ENCODE results near the gene CKAP2L.

GRCh38 chr2:112779598-112779997, 15.2 kb upstream of the CKAP2L start:
- TF ChIP-seq EP300 (IDR thresholded peaks at IDR 0.05; ENCODE audit: borderline replicate concordance) = no peak
- no peak for TF ChIP-seq TCF12 (IDR thresholded peaks at IDR 0.05; ENCODE audit: low read depth)
- no peak for TF ChIP-seq MAX (IDR thresholded peaks at IDR 0.05)
- no peak for TF ChIP-seq ZBTB7A (IDR thresholded peaks at IDR 0.05; ENCODE audit: low read depth)
- TF ChIP-seq REST (IDR thresholded peaks at IDR 0.05; ENCODE audit: low read depth) = no peak
- TF ChIP-seq YY1 (IDR thresholded peaks at IDR 0.05; ENCODE audit: low read depth) = no peak
- TF ChIP-seq CEBPB (IDR thresholded peaks at IDR 0.05) = no peak
- TF ChIP-seq NFIC (IDR thresholded peaks at IDR 0.05) = no peak
- TF ChIP-seq TAF1 (IDR thresholded peaks at IDR 0.05; ENCODE audit: low read depth) = no peak
- no peak for TF ChIP-seq EGR1 (IDR thresholded peaks at IDR 0.05)
- TF ChIP-seq CREB1 (IDR thresholded peaks at IDR 0.05; ENCODE audit: low read depth) = no peak
- TF ChIP-seq RAD21 (IDR thresholded peaks at IDR 0.05; ENCODE audit: low read depth) = no peak
- no peak for TF ChIP-seq USF1 (IDR thresholded peaks at IDR 0.05)
